ENCODE results near the gene GUCY1B1. TPM values are rescaled to one million over a fixed set of nuclear protein-coding genes. Genes with fewer than 3 reads are reported as not detected.

Gene GUCY1B1
- polyA plus RNA-seq, 2 of the 4 experiments (the other 2 are of a cell fraction), result 0.14 to 0.43 TPM

DNA sequence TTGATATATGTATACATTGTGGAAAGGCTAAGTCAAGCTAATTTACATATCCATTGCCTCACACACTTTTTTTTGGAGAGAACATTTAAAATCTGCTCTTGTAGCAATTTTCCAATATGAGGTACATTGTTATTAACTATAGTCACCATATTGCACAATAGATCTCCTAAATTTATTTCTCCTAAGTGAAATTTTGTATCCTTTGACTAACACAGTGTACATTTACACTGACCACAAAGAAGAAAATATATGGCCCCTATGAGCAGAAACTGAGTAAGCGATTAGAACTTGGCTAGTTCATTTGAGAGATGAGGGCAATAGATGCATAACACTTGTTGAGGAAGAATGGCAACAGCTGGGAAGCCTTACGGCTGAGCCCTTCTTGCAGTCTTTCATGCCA lies 20.3 kb upstream of the GUCY1B1 start:
- 19% methylated on average over 2 of the region's 2 CpGs for WGBS (ENCODE audit: missing lambda C conversion rate)
- DNase-seq (ENCODE audit: low read depth in 1 of 2, low spot score in 1 of 2) (no peak), ATAC-seq (no peak), FAIRE-seq (no peak)
- Histone ChIP-seq H3K4me2 (no peak overlapping the region), H3K4me1 (no peaks in the 10 kb centered on the region), H3K4me3 (no peak overlapping the region), H3K9me3 (no peaks in the 10 kb centered on the region), H3K27ac (no peak overlapping the region)
- CTCF ChIA-PET, result no interaction called here
- TF ChIP-seq SMC3 (IDR thresholded peaks at IDR 0.05) (no peak), MAFK (IDR thresholded peaks at IDR 0.05; ENCODE audit: partially characterized antibody) (no peak), EHMT2 (IDR thresholded peaks at IDR 0.05; ENCODE audit: low read depth) (no peak), POLR2AphosphoS2 (conservative IDR thresholded peaks at IDR 0.05; ENCODE audit: low read length) (no peak), CHD4 (IDR thresholded peaks at IDR 0.05; ENCODE audit: borderline replicate concordance) (no peak), HOXB5 (CRISPR knock-in tag; IDR thresholded peaks at IDR 0.05) (no peak)
- TF ChIP-seq, protein P1, sequence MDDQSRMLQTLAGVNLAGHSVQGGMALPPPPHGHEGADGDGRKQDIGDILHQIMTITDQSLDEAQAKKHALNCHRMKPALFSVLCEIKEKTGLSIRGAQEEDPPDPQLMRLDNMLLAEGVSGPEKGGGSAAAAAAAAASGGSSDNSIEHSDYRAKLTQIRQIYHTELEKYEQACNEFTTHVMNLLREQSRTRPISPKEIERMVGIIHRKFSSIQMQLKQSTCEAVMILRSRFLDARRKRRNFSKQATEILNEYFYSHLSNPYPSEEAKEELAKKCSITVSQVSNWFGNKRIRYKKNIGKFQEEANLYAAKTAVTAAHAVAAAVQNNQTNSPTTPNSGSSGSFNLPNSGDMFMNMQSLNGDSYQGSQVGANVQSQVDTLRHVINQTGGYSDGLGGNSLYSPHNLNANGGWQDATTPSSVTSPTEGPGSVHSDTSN (IDR thresholded peaks at IDR 0.05), result no peak
- TF ChIP-seq, protein P2, sequence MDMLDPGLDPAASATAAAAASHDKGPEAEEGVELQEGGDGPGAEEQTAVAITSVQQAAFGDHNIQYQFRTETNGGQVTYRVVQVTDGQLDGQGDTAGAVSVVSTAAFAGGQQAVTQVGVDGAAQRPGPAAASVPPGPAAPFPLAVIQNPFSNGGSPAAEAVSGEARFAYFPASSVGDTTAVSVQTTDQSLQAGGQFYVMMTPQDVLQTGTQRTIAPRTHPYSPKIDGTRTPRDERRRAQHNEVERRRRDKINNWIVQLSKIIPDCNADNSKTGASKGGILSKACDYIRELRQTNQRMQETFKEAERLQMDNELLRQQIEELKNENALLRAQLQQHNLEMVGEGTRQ (IDR thresholded peaks at IDR 0.05), result no peak
- POLR2A ChIA-PET, result no interaction called here

DNA sequence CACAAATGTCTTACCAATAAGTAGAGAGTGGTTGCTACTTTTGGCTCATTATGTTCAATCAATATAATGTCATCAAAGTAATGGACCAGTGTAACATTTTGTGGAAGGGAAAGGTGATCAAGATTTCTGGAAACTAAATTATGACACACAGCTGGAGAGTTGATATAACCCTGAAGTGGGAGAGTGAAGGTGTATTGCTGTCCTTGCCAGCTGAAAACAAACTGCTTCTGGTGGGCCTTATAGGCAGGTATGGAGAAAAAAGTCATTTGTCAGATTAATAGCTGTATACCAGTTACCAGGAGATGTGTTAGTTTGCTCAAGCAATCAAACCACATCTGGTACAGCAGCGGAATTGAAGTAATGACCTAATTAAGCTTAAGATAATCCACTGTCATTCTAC lies 17.3 kb upstream of the GUCY1B1 start:
- TF ChIP-seq, protein P3, sequence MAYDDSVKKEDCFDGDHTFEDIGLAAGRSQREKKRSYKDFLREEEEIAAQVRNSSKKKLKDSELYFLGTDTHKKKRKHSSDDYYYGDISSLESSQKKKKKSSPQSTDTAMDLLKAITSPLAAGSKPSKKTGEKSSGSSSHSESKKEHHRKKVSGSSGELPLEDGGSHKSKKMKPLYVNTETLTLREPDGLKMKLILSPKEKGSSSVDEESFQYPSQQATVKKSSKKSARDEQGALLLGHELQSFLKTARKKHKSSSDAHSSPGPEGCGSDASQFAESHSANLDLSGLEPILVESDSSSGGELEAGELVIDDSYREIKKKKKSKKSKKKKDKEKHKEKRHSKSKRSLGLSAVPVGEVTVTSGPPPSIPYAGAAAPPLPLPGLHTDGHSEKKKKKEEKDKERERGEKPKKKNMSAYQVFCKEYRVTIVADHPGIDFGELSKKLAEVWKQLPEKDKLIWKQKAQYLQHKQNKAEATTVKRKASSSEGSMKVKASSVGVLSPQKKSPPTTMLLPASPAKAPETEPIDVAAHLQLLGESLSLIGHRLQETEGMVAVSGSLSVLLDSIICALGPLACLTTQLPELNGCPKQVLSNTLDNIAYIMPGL (CRISPR knock-in tag; IDR thresholded peaks at IDR 0.05; ENCODE audit: borderline replicate concordance), result no peak
- no peak for TF ChIP-seq NFE2L2 (conservative IDR thresholded peaks at IDR 0.05; ENCODE audit: low read length)
- TF ChIP-seq HOXB13 (CRISPR knock-in tag; IDR thresholded peaks at IDR 0.05; ENCODE audit: low read depth), result no peak
- TF ChIP-seq NR3C1 (IDR thresholded peaks at IDR 0.05), result no peak
- no peak for TF ChIP-seq RNF2 (IDR thresholded peaks at IDR 0.05; ENCODE audit: borderline replicate concordance, low read depth)
- TF ChIP-seq ESRRA (IDR thresholded peaks at IDR 0.05; ENCODE audit: borderline replicate concordance, low read length), result no peak
- no peak for TF ChIP-seq FOSL2 (IDR thresholded peaks at IDR 0.05)
- no peak for TF ChIP-seq FOSL2 (CRISPR knock-in tag; IDR thresholded peaks at IDR 0.05)
- TF ChIP-seq TP53 (CRISPR knock-in tag; IDR thresholded peaks at IDR 0.05), result no peak
- no peak for TF ChIP-seq ZFP36 (IDR thresholded peaks at IDR 0.05; ENCODE audit: borderline replicate concordance, partially characterized antibody)
- TF ChIP-seq, protein P2 (IDR thresholded peaks at IDR 0.05), result no peak
- ATAC-seq (no peak), DNase-seq (ENCODE audit: low read depth in 1 of 2, low spot score in 1 of 2) (no peak), FAIRE-seq (no peak)
- H3K4me1 ChIP-seq, result no peaks in the 10 kb centered on the region
- H3K9me3 ChIP-seq, result no peaks in the 10 kb centered on the region
- ChIA-PET CTCF (no interaction called here), POLR2A (no interaction called here)
- WGBS (ENCODE audit: missing lambda C conversion rate), result 50% methylated on average over 1 of the region's 1 CpG
- H3K4me3 ChIP-seq, result no peak overlapping the region
- no peak overlapping the region for H3K4me2 ChIP-seq
- no peak overlapping the region for H3K27ac ChIP-seq

DNA sequence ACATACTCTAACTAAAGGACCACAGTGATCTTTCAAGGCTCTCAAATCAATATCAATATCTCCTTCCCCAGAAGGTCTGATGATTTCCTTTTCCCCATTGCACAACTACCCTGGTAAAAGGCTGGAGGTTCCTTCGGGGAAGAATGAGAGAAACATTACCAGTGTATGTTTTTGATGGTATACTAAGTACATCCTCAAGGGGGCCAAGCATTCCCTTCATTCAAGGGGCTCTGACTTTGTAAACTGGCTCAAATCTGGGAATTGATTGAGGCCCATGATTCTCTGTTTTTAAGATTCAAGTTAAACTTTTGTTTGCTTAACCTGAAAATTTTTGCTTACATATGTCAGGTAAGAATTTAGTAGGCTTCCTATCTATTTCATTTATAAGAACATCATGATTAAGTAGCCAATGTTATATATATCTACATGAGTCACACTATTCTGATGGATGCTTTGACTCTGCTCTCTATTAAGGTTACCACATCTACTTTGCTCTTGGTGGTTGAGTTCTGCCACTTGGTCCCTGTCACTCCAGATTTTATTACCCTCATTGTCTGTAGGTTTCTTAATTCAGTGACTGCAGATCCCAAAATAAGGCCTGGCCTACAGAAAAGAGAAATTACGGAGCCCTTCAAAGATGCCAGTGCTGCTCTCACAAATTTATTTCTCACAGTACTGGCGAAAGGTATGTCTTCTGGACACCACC lies 16.4 kb upstream of the GUCY1B1 start:
- CTCF ChIA-PET, result no interaction called here
- 33% methylated on average over 3 of the region's 3 CpGs for WGBS (ENCODE audit: missing lambda C conversion rate)
- Histone ChIP-seq H3K9me3 (no peaks in the 10 kb centered on the region), H3K4me3 (no peak overlapping the region), H3K27ac (no peak overlapping the region), H3K4me2 (no peak overlapping the region), H3K4me1 (no peaks in the 10 kb centered on the region)
- FAIRE-seq (no peak), DNase-seq (ENCODE audit: low read depth in 1 of 2, low spot score in 1 of 2) (no peak), ATAC-seq (0 out of 6 replicates have a peak, but pooled peaks of 1 of the 2 experiments have one; percentile 48)
- POLR2A ChIA-PET, result no interaction called here
- TF ChIP-seq RFX5 (IDR thresholded peaks at IDR 0.05), result no peak
- TF ChIP-seq, protein P4, sequence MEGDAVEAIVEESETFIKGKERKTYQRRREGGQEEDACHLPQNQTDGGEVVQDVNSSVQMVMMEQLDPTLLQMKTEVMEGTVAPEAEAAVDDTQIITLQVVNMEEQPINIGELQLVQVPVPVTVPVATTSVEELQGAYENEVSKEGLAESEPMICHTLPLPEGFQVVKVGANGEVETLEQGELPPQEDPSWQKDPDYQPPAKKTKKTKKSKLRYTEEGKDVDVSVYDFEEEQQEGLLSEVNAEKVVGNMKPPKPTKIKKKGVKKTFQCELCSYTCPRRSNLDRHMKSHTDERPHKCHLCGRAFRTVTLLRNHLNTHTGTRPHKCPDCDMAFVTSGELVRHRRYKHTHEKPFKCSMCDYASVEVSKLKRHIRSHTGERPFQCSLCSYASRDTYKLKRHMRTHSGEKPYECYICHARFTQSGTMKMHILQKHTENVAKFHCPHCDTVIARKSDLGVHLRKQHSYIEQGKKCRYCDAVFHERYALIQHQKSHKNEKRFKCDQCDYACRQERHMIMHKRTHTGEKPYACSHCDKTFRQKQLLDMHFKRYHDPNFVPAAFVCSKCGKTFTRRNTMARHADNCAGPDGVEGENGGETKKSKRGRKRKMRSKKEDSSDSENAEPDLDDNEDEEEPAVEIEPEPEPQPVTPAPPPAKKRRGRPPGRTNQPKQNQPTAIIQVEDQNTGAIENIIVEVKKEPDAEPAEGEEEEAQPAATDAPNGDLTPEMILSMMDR (IDR thresholded peaks at IDR 0.05), result no peak
